ENCODE measurements around the gene RNASEH1.

DNA sequence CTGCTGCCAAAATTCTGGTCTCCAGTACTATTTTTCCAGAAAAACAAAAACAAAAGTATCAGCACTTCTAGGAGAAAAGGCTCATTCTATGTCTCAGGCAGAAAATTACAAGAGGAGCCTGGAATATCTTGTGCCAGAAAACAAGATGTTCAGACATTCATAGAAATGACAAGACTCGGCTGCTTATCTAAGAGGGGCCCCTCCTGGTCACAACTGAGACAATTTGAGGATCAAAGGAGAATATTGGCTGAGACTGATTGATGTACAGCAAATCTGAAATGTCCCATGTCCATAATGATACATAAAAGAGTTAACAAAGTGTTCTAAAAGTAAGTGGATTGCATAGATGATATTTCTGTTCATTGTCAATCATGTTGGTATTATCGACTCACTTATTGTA, 14.5 kb upstream of the RNASEH1 start:
- TF ChIP-seq, protein P1, sequence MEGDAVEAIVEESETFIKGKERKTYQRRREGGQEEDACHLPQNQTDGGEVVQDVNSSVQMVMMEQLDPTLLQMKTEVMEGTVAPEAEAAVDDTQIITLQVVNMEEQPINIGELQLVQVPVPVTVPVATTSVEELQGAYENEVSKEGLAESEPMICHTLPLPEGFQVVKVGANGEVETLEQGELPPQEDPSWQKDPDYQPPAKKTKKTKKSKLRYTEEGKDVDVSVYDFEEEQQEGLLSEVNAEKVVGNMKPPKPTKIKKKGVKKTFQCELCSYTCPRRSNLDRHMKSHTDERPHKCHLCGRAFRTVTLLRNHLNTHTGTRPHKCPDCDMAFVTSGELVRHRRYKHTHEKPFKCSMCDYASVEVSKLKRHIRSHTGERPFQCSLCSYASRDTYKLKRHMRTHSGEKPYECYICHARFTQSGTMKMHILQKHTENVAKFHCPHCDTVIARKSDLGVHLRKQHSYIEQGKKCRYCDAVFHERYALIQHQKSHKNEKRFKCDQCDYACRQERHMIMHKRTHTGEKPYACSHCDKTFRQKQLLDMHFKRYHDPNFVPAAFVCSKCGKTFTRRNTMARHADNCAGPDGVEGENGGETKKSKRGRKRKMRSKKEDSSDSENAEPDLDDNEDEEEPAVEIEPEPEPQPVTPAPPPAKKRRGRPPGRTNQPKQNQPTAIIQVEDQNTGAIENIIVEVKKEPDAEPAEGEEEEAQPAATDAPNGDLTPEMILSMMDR (conservative IDR thresholded peaks at IDR 0.05; ENCODE audit: low read depth, low read length) = no peak
- TF ChIP-seq, protein P2, sequence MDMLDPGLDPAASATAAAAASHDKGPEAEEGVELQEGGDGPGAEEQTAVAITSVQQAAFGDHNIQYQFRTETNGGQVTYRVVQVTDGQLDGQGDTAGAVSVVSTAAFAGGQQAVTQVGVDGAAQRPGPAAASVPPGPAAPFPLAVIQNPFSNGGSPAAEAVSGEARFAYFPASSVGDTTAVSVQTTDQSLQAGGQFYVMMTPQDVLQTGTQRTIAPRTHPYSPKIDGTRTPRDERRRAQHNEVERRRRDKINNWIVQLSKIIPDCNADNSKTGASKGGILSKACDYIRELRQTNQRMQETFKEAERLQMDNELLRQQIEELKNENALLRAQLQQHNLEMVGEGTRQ (IDR thresholded peaks at IDR 0.05; ENCODE audit: low read depth, low read length) = no peak
- TF ChIP-seq RAD21 (IDR thresholded peaks at IDR 0.05; ENCODE audit: low read length) (no peak), SMC3 (IDR thresholded peaks at IDR 0.05; ENCODE audit: low read depth, low read length) (no peak), MAZ (IDR thresholded peaks at IDR 0.05; ENCODE audit: borderline replicate concordance, low read depth, low read length) (no peak), CEBPB (IDR thresholded peaks at IDR 0.05; ENCODE audit: low read depth, low read length) (no peak), BHLHE40 (IDR thresholded peaks at IDR 0.05; ENCODE audit: low read depth, low read length) (no peak)
- TF ChIP-seq, protein P3, sequence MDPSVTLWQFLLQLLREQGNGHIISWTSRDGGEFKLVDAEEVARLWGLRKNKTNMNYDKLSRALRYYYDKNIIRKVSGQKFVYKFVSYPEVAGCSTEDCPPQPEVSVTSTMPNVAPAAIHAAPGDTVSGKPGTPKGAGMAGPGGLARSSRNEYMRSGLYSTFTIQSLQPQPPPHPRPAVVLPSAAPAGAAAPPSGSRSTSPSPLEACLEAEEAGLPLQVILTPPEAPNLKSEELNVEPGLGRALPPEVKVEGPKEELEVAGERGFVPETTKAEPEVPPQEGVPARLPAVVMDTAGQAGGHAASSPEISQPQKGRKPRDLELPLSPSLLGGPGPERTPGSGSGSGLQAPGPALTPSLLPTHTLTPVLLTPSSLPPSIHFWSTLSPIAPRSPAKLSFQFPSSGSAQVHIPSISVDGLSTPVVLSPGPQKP (IDR thresholded peaks at IDR 0.05; ENCODE audit: borderline replicate concordance, low read depth, low read length) = no peak
